22Rv1 (cell line): Measurements from ENCODE around the gene TRIM2.

Experiments
- H3K27ac ChIP-seq: fragments of 450-650 bp; 2 replicates; pipeline ENCODE4 v1.5.1; 2017
- CTCF ChIP-seq: fragments of 450-650 bp; IDR thresholded peaks from 2 replicates; pipeline ENCODE4 v1.5.1; 2017; ENCODE audit warnings: mild to moderate bottlenecking
- ZFX ChIP-seq: fragments of 450-650 bp; IDR thresholded peaks from 2 replicates; pipeline ENCODE4 v1.6.1; 2017; ENCODE audit warnings: antibody characterized with exemption, borderline replicate concordance

TRIM2 gene

GRCh38 chr4:153177841-153178240 lies 26.4 kb upstream of the TRIM2 start:
- H3K27ac ChIP-seq: no peak overlapping the region
- no peak for TF ChIP-seq ZFX
- no peak for TF ChIP-seq CTCF

GRCh38 chr4:153179100-153179499 lies 25.1 kb upstream of the TRIM2 start:
- no peak overlapping the region for H3K27ac ChIP-seq
- TF ChIP-seq ZFX (no peak), CTCF (no peak)

GRCh38 chr4:153181293-153181692 lies 22.9 kb upstream of the TRIM2 start:
- no peak overlapping the region for H3K27ac ChIP-seq
- TF ChIP-seq CTCF (no peak), ZFX (no peak)

DNA sequence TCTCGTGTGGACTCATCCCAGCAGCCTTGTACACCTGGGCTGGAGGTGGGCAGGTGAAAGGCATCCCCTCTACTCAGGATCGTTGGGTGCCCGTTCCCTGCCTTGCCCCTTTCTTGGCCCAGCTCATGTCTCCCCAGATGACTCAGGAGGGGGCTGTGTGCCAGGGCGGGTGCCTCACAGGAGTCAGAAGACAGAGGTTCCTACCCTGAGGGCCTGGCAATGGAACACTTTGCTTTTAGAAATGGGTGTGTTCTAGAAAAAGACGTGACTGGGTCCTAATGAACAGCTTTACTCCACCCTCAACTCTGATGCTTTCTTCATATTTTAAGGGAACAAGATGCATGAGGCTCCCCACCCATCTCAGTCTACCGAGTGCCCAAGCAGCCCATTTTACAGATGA lies 22.5 kb upstream of the TRIM2 start:
- no peak for TF ChIP-seq CTCF
- H3K27ac ChIP-seq: no peak overlapping the region

DNA sequence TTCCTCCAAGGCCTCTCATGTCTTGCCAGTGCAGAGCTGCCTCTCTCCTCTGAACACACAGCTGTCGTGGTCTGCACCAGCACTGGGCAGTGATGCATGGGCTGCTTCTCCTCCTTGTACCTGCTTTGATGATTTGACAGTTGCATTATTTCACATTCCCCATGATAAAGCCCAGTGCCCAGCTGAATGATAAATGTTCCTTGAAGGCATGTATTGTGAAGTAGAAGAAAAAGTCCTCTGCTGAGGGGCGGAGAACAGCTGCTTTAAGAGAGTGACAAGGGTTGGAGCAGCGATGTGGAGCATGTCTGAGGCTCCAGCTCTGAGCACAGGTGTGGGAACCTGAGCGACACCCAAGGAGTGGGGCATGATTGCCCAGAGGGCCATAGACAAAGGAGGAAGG lies 21.1 kb upstream of the TRIM2 start:
- no peak for TF ChIP-seq CTCF
- no peak overlapping the region for H3K27ac ChIP-seq

- no peak for TF ChIP-seq CTCF
- TF ChIP-seq ZFX: no peak
- no peak overlapping the region for H3K27ac ChIP-seq
Observed at GRCh38 chr4:153185331-153185852, 18.9 kb upstream of the TRIM2 start.

DNA sequence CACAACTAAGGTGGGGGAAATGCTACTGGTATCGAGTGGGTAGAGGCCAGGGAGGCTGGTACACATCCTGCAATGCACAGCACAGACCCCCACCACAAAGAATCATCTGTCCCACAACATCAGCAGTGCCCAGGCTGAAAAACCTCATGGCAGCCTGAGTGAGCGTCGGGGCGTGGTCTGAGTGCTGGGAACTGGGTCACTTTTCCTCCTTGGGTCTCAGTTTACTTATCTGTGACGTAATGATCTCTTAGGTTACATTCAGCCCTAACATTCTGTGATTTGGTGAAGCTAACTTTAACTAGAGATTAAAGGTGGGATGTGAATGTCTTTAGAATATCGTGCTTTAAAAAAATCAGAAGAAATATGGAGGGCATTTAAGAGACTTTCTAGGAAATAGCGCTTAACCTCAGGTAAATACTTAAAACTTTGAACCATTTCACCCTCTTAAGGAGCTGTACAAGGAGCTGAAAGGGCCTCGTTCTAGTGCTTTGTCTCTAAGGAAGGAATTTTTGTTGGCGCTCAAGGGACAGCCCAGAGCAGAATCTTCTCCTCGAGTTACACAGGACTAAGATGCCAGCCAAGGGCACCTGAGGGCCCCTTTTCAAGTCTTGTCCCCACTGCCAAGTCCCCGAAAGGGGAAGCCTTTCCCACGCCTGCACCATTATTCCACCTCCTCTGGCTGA lies 18.1 kb upstream of the TRIM2 start:
- H3K27ac ChIP-seq: no peak overlapping the region
- TF ChIP-seq ZFX (no peak), CTCF (no peak)
